Measurements from ENCODE around the gene LMNA.
"Not testable (repeated sequence)": the region's sequence is repeated elsewhere in the genome, so short reads cannot be mapped to it uniquely, and the experiment has no call there.

LMNA gene

GRCh38 chr1:156119503-156120209 is 5.1 kb downstream of the LMNA start:
- DNase-seq (ENCODE audit: low read depth), result no peak
- no peak overlapping the region for H3K4me3 ChIP-seq (ENCODE audit: low read length)

GRCh38 chr1:156120318-156120717 is 5.8 kb downstream of the LMNA start:
- TF ChIP-seq CTCF (conservative IDR thresholded peaks at IDR 0.05; ENCODE audit: low read depth, low read length), result no peak
- no peak for DNase-seq (ENCODE audit: low read depth)
- no peak overlapping the region for H3K4me3 ChIP-seq (ENCODE audit: low read length)

More at GRCh38 chr1:156119503-156120209, 5.1 kb downstream of the LMNA start:
- no peak for TF ChIP-seq CTCF (conservative IDR thresholded peaks at IDR 0.05; ENCODE audit: low read depth, low read length)

GRCh38 chr1:156121005-156121404 is 6.5 kb downstream of the LMNA start:
- not testable (repeated sequence) for DNase-seq (ENCODE audit: low read depth); H3K4me3 ChIP-seq (ENCODE audit: low read length)

- DNase-seq (ENCODE audit: low read depth), result no peak
- no peak overlapping the region for H3K4me3 ChIP-seq (ENCODE audit: low read length)
- no peak for TF ChIP-seq CTCF (conservative IDR thresholded peaks at IDR 0.05; ENCODE audit: low read depth, low read length)
Measured at GRCh38 chr1:156121457-156121856, 6.9 kb downstream of the LMNA start.

- peak overlapping the region; percentile 31 for H3K4me3 ChIP-seq (ENCODE audit: low read length)
- no peak for TF ChIP-seq CTCF (conservative IDR thresholded peaks at IDR 0.05; ENCODE audit: low read depth, low read length)
- no peak for DNase-seq (ENCODE audit: low read depth)
Measured at GRCh38 chr1:156122086-156122485, 7.6 kb downstream of the LMNA start.

- H3K4me3 ChIP-seq (ENCODE audit: low read length), result peak overlapping the region; percentile 31
Measured at GRCh38 chr1:156122519-156123355, 8.2 kb downstream of the LMNA start.

More at GRCh38 chr1:156122519-156123355, 8.2 kb downstream of the LMNA start:
- no peak for DNase-seq (ENCODE audit: low read depth)
- no peak for TF ChIP-seq CTCF (conservative IDR thresholded peaks at IDR 0.05; ENCODE audit: low read depth, low read length)

Measured in retinal pigment epithelial cell (primary cell).